ENCODE measurements around the gene ATP2B2.

Gene ATP2B2

DNA sequence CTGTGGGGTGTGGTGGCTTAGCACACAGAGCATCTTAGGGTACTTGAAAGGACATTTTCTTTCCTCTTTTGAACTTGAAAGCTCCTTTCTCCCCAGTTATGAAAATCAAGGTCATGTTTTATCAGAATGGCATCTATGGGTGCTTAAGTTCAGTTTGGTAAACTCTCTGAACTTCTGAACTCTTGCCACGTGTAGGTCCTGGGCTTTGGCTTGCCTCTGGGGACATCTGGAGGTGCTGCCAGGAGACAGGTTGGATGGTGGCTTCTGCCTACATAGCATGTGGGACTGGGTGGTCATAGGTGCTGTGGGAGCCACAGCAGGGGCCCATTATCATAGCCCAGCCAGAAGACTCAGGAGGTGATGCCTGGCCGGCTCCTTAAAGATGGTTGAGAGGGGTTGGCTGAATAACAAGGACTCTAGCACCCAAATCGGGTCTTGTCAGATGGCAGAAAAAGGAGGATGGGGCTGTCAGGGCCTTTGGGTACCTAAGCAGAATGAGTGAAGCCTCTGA, 228.2 kb downstream of the ATP2B2 start:
- peaks cover 21 to 69% of the 10 kb centered on the region in 2 experiments for H3K36me3 ChIP-seq (ENCODE audit: control insufficient read depth in 2 of 2, insufficient read depth in 1 of 2, low read length in 2 of 2)
- CTCF ChIA-PET, result interaction anchor here (1.7 kb wide), 1 partner anchor 14 kb away, joined by 6 read pairs; no protein-coding TSS in a partner anchor
- POLR2A ChIA-PET, result interaction anchor here (0.7 kb wide), 1 partner anchor 9 kb away, joined by 5 read pairs; no protein-coding TSS in a partner anchor

DNA sequence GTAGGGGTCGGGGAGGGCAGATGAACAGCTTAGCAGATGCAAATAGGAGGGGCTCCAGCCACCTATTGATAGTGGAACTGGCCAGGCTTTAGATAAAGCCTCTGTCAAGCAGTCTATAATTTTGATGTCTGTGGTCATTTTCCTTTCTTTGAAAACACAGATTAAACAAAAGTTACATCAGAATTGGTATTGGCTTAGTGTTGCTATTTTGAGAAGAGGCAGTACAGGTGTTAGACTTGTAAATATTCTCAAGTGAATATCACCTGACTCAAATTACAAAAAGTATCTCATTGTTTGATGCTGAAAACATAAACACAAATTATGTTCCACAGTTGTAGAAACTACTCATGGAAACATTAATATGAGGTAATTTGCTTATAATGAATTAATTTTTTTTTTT, 230.8 kb downstream of the ATP2B2 start:
- POLR2A ChIA-PET, result interaction anchor here (0.5 kb wide), 1 partner anchor 109 kb away, joined by 3 read pairs; no protein-coding TSS in a partner anchor
- H3K9me3 ChIP-seq (ENCODE audit: control insufficient read depth, insufficient read depth, low read depth, low read length), result no peaks in the 10 kb centered on the region
- TF ChIP-seq ZNF670 (tag by site-specific recombination; IDR thresholded peaks at IDR 0.05; ENCODE audit: low read depth) (no peak), SP7 (tag by site-specific recombination; IDR thresholded peaks at IDR 0.05) (0 out of 2 replicates have a peak, but pooled peaks have one; percentile 14), ZNF354C (tag by site-specific recombination; IDR thresholded peaks at IDR 0.05; ENCODE audit: borderline replicate concordance, low read depth) (no peak), ZBTB48 (tag by site-specific recombination; IDR thresholded peaks at IDR 0.05) (no peak), MEIS1 (CRISPR knock-in tag; IDR thresholded peaks at IDR 0.05; ENCODE audit: borderline replicate concordance) (no peak)
- TF ChIP-seq, protein P1, sequence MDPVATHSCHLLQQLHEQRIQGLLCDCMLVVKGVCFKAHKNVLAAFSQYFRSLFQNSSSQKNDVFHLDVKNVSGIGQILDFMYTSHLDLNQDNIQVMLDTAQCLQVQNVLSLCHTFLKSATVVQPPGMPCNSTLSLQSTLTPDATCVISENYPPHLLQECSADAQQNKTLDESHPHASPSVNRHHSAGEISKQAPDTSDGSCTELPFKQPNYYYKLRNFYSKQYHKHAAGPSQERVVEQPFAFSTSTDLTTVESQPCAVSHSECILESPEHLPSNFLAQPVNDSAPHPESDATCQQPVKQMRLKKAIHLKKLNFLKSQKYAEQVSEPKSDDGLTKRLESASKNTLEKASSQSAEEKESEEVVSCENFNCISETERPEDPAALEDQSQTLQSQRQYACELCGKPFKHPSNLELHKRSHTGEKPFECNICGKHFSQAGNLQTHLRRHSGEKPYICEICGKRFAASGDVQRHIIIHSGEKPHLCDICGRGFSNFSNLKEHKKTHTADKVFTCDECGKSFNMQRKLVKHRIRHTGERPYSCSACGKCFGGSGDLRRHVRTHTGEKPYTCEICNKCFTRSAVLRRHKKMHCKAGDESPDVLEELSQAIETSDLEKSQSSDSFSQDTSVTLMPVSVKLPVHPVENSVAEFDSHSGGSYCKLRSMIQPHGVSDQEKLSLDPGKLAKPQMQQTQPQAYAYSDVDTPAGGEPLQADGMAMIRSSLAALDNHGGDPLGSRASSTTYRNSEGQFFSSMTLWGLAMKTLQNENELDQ (tag by site-specific recombination; IDR thresholded peaks at IDR 0.05; ENCODE audit: low read depth), result no peak
- H3K4me3 ChIP-seq (ENCODE audit: low read depth, low read length), result no peak overlapping the region
- H3K27ac ChIP-seq (ENCODE audit: extremely low read depth, low read depth, low read length), result no peak overlapping the region
- CTCF ChIA-PET, result interaction anchor here (0.6 to 1.3 kb wide), 3 partner anchors 10 to 1028 kb away, joined by 3 to 8 read pairs (median 4); no protein-coding TSS in a partner anchor
- peaks cover 31 to 73% of the 10 kb centered on the region in 2 experiments for H3K36me3 ChIP-seq (ENCODE audit: control insufficient read depth in 2 of 2, insufficient read depth in 1 of 2, low read length in 2 of 2)
- peaks cover 15% of the 10 kb centered on the region for H3K4me1 ChIP-seq (ENCODE audit: control insufficient read depth, insufficient read depth, low read length)

More for the DNA sequence above, 228.2 kb downstream of the ATP2B2 start:
- Histone ChIP-seq H3K9me3 (ENCODE audit: control insufficient read depth, insufficient read depth, low read depth, low read length) (no peaks in the 10 kb centered on the region), H3K4me1 (ENCODE audit: control insufficient read depth, insufficient read depth, low read length) (peaks cover 15% of the 10 kb centered on the region), H3K27ac (ENCODE audit: extremely low read depth, low read depth, low read length) (no peak overlapping the region), H3K4me3 (ENCODE audit: low read depth, low read length) (no peak overlapping the region)
- TF ChIP-seq SP7 (tag by site-specific recombination; IDR thresholded peaks at IDR 0.05) (no peak), MYNN (tag by site-specific recombination; IDR thresholded peaks at IDR 0.05; ENCODE audit: borderline replicate concordance) (no peak), ZFHX2 (tag by site-specific recombination; conservative IDR thresholded peaks at IDR 0.05) (no peak), MEIS1 (CRISPR knock-in tag; IDR thresholded peaks at IDR 0.05; ENCODE audit: borderline replicate concordance) (no peak), ZNF354C (tag by site-specific recombination; IDR thresholded peaks at IDR 0.05; ENCODE audit: borderline replicate concordance, low read depth) (no peak), ZNF202 (tag by site-specific recombination; IDR thresholded peaks at IDR 0.05; ENCODE audit: borderline replicate concordance) (no peak), OSR2 (tag by site-specific recombination; IDR thresholded peaks at IDR 0.05) (no peak), ZNF121 (tag by site-specific recombination; IDR thresholded peaks at IDR 0.05) (no peak), IKZF3 (tag by site-specific recombination; IDR thresholded peaks at IDR 0.05) (no peak), ZNF677 (tag by site-specific recombination; IDR thresholded peaks at IDR 0.05) (no peak)
- TF ChIP-seq, protein P2, sequence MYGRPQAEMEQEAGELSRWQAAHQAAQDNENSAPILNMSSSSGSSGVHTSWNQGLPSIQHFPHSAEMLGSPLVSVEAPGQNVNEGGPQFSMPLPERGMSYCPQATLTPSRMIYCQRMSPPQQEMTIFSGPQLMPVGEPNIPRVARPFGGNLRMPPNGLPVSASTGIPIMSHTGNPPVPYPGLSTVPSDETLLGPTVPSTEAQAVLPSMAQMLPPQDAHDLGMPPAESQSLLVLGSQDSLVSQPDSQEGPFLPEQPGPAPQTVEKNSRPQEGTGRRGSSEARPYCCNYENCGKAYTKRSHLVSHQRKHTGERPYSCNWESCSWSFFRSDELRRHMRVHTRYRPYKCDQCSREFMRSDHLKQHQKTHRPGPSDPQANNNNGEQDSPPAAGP (tag by site-specific recombination; IDR thresholded peaks at IDR 0.05), result no peak
- TF ChIP-seq, protein P3, sequence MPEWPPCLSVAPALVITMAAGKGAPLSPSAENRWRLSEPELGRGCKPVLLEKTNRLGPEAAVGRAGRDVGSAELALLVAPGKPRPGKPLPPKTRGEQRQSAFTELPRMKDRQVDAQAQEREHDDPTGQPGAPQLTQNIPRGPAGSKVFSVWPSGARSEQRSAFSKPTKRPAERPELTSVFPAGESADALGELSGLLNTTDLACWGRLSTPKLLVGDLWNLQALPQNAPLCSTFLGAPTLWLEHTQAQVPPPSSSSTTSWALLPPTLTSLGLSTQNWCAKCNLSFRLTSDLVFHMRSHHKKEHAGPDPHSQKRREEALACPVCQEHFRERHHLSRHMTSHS (tag by site-specific recombination; IDR thresholded peaks at IDR 0.05), result no peak
